K562 (cell line): Measurements from ENCODE around the gene CDX1.

Source experiments
- EP300 ChIP-seq: IDR thresholded peaks from 2 replicates; pipeline ENCODE4 v1.6.1; 2012; ENCODE audit warnings: low read length, improper control_type of control experiment
- ETV6 ChIP-seq, 3 experiments: fragments of 150-350 bp in 1 of 3; sonication (generic) in 1 of 3; formaldehyde crosslinking in 1 of 3; IDR thresholded peaks; 2 replicates each; pipeline versions ENCODE4 v1.6.1 to v1.8.0; 2014 to 2022; ENCODE audit warnings: borderline replicate concordance in 2 of 3, low read depth in 2 of 3, antibody characterized with exemption in 1 of 3, low read length in 1 of 3, mild to moderate bottlenecking in 1 of 3, missing genetic modification reagents in 1 of 3
- NFIX ChIP-seq: fragments of 250-450 bp; sonication (Bioruptor Pico); IDR thresholded peaks from 2 replicates; pipeline ENCODE4 v1.4.0; 2020; ENCODE audit warnings: low read depth, mild to moderate bottlenecking, moderate library complexity
- POLR2A ChIP-seq: fragments of 450-650 bp; conservative IDR thresholded peaks from 2 replicates; pipeline ENCODE4 v1.6.1; 2016
- TRIM24 ChIP-seq, 2 experiments: fragments of 450-650 bp; IDR thresholded peaks; 2 replicates each; pipeline ENCODE4 v1.6.1; 2016
- TF ChIP-seq, protein P1 (sequence below): sonication (generic); formaldehyde crosslinking; IDR thresholded peaks from 2 replicates; pipeline ENCODE4 v1.8.0; 2022; ENCODE audit warnings: mild to moderate bottlenecking, low read depth, missing genetic modification reagents

- no peak for TF ChIP-seq ETV6 (IDR thresholded peaks at IDR 0.05; ENCODE audit: borderline replicate concordance in 1 of 2, low read depth in 2 of 2, low read length in 1 of 2)
- TF ChIP-seq ETV6 (CRISPR knock-in tag; IDR thresholded peaks at IDR 0.05; ENCODE audit: borderline replicate concordance), result no peak
- no peak for TF ChIP-seq POLR2A
- no peak for TF ChIP-seq EP300
- TF ChIP-seq NFIX (CRISPR knock-in tag), result no peak
- no peak for TF ChIP-seq TRIM24 (IDR thresholded peaks at IDR 0.05)
- TF ChIP-seq, protein P1, sequence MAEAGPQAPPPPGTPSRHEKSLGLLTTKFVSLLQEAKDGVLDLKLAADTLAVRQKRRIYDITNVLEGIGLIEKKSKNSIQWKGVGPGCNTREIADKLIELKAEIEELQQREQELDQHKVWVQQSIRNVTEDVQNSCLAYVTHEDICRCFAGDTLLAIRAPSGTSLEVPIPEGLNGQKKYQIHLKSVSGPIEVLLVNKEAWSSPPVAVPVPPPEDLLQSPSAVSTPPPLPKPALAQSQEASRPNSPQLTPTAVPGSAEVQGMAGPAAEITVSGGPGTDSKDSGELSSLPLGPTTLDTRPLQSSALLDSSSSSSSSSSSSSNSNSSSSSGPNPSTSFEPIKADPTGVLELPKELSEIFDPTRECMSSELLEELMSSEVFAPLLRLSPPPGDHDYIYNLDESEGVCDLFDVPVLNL (CRISPR knock-in tag), result no peak
These were observed 16.2 kb downstream of the CDX1 start for GRCh38 chr5:150182774-150183173.
